Stimulated activated CD8-positive, alpha-beta memory T cell treated with anti-CD3 and anti-CD28 coated beads, Interleukin-2, amount 100 ng/mL, for 48 hours (primary cell): ENCODE results near the gene NPS.

Experiments
- DNase-seq, 2 donors: peaks; one replicate each; pipeline ENCODE4 v3.0.0-alpha.2; 2020; ENCODE audit warnings: low read depth in 2 of 2

The NPS gene, protein sequence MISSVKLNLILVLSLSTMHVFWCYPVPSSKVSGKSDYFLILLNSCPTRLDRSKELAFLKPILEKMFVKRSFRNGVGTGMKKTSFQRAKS

DNA sequence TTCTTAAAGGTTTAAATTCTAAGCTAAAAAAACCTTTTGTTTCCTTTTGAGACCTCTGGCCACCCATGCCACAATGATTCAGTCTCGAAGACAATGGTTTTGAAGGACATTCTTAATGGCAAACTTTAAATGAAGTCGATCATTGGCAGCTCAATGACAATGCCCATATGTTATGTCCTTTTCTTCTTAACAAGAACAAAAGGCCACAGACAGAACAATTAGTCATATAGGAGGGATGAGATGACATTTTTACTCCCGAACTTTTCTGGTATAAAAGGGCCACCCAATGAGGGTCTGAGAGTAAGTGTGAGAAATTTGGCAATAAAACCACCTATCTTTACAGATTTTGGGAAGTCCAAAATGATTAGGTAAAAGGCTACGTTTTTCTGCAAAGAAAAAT is at the start of gene NPS:
NPS (plus strand) TSS at position 301 of the 400 bp plus-strand sequence; CDS start at position 361, 60 bp downstream.
- no peak for DNase-seq

DNA sequence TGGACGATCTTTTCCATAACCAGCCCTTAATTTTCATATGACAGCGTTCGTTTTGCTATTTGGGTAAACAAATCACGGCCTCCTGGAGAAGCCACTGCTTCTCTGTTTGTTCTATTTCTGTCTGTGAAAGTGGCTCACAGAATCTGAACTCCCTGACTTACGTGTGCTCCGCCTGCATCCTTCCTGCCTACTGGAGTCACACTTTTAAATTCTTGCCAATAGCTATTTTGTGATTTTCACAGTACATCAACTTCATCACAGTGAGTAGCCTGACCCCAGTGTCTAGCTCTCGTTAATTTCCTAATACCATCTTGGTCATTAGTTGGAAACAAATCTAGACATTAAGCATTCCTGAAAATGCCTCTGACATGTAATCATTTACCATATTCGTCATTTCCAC is 49.0 kb upstream of the NPS start:
- DNase-seq, result no peak

DNA sequence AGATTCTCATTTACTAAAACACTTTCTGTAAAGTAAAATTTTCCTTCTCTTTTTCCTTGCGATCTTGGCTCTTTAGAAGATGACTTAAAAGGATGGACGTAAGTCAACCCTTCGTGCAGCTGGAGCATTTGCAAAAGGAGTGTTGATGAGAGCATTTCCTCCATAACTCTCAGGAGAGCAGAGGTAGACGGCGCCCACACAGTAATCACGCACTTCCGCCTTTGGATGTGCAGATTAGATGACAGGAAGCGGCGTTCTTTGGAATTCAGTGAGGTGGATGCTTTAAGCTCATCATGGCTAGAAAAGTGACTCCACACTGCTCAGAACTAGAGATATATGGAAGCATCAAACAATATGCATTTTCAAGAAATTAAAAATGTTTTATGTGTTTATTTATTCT is 43.0 kb upstream of the NPS start:
- DNase-seq, result no peak

DNA sequence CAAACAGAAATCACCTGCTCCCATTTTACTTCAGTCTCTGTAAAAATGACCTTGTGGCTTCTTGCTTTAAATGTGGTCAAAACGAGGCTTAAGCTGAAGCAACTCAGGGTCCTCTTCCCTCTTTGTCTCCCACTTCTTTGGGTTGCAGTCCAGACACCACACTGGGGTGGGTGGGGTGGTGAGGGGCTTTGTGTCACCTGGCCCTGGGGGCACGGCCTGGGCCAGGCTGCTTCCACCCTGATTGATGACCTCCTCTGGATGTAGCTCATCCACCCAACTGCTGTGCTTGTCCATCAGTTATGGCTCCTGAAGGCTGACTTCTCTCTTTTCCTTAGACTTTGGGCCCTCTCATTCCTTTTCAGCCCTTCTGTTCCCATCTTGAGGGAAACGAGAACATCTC is 26.8 kb upstream of the NPS start:
- DNase-seq, result no peak

DNA sequence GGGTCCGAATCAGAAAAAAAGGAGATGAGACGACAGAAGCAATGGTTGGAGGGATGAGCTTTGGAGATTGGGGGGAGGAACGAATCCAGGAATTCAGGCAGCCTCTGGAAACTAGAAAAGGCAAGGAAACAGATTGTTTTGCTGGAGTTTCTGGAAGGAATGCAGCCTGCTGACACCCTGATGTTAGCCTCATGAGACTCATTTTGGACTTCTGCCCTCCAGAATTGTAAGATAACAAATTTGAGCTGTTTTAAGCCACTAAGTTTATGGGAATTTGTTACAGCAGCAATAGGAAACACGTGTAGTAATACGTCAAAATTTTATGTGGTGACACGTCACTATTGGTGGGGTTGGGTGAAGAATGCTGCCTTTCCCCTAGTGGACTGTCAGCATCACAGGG is 25.6 kb upstream of the NPS start:
- no peak for DNase-seq

DNA sequence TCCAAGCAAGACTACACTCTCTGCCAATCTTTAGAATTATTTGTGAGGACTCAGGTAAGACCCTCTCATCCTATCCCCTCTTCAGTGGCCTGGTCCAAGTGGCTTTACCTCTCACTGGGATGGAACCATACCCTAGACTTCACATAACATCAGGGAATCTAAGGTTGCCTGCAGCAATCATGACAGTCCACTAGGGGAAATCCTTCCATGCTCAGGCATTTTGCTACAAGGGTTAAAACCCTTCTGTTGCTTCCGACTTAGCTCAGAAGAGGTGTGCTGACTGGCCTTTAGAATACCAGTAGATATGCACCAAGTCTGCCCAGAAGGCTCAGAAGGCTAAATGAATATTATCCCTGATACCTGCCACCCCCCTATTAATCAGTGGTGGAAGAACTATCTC is 24.9 kb upstream of the NPS start:
- no peak for DNase-seq

DNA sequence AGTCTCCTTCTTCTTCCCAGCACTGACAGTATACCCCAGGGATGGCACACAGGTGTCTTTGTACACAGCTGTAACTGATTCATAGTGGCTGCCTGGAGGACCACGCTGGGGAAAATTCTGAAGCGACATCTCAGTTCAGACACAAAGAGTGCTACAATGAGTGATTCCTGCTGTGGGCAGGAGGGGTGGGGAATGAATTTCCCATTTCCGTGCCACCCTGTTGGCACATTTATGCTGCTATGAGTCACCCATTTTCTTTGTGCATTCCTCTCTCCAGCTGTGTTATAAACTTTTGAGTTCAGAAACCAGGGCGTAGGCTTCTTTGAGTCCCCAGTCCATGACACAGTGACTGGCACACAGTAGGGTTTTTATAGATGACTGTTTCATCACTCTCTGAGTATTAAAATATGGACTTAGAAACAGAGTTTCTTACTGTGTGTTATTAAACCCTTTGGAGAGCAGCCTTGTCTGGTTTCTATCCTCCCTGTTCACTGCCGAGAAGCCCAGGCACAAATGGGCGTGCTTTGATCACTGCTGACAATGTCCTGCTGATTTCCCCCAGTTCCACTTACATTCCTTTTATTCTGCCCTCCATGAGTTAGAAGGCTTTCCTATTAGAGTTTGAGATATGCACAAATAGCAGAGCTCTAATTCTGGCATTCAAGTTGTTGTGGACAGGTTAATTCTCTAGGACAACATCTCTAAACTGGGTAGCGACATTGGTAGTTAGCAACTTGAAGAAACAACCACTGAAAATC is 24.0 kb upstream of the NPS start:
- no peak for DNase-seq

DNA sequence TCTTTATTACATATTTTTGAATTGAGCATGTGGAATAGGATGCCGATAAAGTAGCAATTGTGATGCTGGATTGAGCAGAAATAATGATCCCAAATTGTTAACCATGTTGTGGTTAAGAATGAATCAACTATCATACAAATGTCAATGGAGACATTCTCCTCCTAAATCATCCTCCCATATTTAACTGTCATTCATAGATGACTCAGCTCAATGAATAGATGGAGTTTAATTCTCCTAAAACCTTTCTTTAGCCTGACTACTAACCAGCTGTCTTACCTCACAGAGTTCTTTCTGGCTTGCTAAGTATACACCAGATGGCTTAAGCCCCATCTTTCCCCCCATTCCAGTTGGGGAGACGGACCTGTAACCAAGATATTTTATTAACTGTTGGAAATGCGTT is 23.4 kb upstream of the NPS start:
- DNase-seq, result no peak

DNA sequence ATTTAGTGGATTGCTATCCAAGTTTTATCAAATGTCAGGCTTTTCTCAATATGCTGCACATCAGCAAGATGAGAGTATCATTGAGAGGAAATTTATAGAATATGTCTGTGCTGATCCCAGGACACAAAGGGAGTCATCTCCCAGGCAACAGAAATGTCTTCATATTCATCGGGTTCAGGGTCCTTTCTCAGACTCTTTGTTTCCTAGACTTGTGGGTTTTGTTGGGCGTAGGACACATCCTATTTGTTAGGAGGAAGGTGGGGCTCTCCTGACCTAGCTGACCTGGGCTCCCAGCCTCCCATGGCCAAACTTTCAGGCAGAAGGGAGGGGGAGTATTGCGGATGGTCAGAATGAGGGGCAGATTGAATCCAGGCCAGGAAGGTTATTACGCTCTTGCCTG is 22.9 kb upstream of the NPS start:
- DNase-seq, result no peak

DNA sequence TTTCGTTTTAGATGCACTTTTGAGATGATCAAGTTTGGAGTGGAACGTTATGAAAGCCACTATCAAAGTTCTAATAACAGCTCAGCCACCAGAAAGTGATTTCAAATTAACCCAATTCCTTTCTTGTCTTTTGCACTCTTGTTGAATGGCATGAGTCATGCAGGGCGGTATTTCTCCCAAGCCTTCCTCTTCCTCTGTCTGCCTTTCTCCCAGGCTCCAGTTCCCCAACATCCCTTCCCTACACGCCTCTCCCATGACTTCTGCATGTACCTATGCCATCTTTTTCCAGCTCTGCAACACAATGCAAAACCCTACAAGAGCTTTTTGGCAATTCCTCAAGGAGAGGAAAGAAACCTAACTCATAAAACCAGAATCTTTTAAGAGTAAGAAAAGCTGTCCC is 21.8 kb upstream of the NPS start:
- no peak for DNase-seq

DNA sequence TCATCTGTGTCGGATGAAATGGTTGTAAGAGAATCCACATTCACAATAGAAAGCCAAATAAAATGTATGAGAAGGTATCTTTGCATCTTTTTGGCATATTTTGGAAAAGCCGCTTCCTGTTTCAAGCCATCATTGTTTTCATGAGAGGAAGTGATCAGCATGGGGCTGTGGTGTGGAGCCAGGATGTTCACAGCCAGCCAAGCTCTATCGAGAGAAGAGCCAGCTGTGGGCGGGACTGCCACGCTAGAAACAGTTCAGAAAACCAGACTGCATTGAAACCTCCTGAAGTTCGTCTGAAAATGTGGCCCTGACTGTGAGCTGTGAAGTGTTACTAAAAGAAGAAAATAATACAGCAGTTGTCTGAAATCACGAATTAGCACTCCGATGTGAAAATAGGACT is 21.2 kb upstream of the NPS start:
- no peak for DNase-seq

DNA sequence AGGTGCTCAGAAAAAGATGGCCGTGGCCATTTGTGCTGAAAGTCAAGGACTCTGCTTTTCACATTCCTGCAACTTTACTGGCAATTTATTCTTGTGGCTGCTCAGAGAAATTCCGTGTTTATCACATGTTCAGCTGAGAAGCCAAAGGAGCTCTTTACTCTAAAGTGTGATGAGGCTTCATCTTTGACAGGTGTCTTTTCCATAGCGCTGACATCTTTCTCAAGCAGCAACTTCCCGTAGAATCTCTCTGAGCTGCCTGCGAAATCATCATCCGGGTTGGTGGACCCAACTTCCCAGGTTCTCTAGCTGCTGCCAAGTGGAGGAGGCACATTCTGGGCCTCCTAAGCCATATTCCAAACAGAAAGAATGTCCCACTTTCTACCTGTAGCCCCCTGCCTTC is 16.9 kb upstream of the NPS start:
- DNase-seq, result no peak

DNA sequence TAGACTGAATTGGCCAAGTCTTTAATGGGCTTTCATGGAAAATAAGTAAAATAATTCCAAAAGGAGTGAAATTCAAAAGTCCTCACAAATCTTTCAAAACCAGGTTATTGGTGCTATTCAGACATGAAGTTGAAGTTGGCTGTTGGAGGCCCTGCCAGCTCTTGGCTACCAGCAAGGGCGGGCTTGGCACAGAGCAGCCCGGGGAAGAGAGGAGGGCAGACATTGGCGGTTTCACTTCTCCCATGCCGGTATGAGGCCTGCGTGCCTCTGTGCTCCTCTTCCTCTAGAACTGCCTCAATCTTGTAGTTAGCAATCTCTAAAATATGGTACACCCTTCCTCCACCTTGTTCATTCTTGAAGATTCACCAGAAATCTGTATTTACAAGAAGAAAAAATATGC is 16.4 kb upstream of the NPS start:
- no peak for DNase-seq

DNA sequence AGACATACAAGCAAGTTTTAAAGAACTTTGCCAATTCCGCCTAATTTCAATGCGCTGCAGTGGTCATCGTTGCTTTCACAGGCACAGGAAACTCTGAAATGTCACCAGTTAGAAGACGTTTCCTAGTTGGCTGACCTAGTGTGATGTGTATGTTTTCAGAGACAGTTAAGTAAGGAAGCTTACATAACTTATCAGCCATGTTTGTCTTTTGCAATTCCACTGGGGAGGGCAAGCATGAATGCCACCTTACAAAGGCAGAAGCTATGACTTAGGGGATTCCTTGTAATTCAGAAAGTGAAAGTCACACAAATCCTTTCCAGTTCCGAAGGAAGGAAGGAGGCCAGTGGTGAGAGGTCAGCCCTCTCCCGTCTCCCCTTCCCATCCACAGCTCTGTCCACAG is 15.0 kb upstream of the NPS start:
- no peak for DNase-seq

DNA sequence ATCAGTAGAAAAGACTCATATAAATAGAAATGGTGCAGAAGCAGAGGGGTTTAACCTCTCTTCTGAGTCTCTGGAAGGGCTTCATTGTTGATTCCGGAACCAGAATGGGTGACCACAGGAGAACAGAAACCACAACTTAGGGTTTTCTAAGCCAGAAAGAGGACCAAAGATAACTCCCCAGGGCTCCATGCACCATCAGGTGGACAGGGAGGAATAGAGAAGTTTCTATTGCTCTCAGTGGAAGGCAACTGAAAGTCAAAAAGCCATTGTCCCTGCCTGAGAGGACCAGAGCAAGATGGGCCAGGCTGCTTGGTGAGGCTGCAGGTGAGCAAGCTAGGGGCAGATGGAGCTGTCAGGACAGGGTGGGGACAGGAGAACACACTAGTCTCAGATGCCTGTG is 14.6 kb upstream of the NPS start:
- no peak for DNase-seq

DNA sequence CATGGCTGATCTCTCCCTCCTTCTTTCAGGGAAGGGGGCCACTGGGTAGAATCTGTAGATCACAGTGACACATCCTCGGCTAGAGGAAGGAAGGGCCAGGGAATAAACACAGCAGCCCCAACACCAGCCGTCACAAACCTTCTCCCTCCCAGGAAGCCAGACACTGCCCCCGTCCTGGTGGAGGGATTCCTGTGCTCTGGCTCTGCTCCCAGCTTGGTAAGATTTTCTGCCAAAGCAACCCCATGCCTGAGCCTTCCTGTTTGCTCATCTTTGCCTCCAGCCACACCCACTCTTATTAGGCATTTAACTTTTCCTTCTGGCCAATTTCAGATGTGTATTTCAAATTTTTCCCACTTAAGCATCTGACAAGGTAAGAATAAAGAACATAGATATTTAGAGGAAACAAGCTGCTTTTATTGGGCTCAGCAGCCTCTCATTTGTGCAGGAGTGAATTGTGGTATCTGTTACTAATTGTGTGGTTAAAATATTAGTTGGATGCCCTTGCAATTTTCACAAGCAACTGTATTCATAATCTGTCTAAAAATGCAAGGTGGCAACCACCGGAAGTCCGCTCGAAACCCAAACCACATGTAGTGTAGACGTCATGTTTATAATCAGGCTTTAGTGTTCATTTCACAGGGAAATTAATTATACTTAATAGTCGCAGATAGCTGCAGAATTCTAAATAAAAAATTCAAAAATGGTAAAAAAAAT is 13.2 kb upstream of the NPS start:
- DNase-seq, result no peak

DNA sequence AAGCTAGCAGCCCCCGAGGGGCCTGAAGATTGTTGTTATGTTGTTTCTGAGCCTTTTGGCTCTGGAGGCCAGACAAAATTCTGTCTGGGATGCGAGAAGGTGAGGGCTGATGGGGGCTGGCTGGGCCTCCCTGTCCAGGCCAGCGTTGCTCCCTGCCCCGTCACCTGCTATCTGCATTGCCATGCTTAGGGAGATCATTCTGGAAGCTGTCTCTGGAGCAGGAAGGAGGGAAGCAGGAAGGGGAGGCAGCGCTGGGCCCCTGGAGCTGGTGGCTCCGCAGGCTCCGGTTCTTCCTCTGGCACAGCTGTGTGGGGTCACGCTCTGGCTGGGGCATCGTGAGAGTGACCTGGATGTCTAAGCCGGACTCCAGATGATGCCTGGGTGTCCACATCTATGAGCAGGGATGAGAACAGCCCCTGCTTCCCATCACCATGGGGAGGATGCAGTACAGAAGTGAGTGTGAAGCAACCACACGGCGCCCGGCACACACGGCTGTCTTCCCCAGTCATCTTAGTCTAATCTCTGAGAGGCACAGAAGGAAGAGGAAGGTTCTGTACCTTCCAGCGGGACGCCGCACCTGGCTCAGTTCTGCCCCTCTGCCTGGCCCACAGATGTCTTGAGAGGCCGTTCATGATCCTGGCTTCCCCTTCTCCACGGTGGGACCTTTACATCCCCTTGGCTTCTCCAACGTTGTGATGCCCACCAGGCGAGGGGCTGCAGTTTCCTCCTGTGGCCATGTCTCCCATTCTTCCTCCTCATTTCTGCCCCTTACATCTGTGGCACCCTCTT is 11.9 kb upstream of the NPS start:
- no peak for DNase-seq

DNA sequence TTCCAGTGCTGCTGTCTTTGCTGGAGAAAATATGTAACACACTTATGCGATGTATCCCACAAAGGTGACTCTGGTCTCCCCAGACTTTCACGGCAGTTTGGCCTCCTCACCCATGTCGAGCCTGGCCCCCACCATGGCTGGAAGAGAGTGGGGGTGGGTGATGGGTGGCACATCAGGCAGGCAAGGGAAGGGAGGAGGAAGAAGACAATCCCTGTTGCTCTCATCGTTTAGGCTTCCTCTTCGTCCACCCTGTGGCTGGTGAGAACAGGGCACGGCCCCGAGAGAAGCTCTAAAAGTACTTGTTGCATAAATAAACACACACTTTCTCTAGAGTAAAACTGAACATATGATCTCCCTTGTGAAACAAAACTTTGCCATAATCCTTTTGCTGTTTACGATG is 11.2 kb upstream of the NPS start:
- DNase-seq, result no peak

DNA sequence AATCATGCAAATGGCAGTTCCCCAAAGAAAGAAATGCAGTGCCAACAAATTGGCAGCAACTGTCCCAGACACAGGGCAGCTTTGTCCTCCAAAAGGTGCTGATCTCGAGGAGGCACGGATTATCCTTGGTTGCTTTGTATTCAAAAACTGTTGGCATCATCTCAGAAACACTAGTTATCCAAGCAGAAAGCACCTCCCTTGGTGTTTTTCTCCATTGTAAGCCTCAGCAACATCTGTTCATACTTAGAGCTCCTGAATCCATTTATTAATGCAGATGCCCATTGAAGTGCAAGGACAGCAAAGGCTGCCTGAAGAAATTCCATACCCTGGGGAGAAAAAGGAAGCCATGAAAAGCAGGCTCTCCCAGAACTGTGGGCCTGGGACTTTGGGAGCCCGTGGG is 1.1 kb upstream of the NPS start:
- no peak for DNase-seq

DNA sequence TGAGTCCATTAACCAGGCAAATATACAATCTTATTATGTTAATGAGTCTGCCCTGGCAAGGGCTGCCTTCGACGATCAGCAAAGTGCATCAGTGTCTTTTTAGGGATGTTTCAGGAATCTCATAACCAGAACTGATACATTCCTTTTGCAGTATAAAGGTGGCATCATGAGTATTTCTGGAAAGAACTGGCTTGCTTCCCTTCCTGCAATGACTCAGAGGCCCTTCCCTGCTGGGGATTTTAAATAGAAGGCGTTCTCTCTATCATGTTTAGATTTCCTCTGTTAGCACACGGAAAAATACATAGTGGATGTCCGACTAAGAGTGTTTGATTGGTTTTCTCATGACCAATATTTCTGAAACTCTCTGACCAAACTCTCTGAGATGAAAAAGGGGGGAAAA is 1.8 kb downstream of the NPS start:
- DNase-seq, result no peak

DNA sequence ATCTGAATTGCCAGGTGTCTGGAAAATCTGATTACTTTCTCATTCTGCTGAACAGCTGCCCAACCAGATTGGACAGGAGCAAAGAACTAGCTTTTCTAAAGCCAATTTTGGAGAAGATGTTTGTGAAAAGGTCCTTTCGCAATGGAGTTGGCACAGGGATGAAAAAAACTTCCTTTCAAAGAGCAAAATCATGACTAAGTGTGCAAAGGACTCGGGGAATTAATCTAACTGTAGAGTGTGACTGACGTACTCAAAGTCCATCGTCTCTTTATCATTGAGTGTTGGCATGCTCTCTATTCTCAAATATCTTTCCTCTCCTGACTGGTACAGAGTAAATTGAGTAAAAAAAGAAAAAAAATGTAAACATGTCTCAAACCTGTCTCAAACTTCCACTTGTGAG is 3.3 kb downstream of the NPS start:
- DNase-seq, result no peak

DNA sequence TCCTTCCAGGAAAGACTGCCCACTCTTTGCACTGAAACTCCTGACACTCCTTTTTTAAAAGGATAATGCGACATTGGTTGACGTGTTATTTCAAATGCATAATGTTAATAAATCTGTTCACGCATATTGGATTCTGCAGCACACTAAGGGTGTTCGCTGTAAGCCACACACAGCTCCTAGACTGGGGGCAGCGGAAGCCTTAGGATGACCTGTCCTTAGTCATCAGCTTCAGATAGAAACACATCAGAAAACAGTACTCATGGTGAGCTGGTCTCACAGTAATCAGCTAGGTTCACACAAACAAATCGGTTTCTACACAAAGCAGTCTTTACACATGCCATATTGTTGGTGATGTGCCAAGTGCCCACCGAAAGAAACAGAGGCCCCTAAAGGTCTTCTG is 4.3 kb downstream of the NPS start:
- DNase-seq, result no peak

DNA sequence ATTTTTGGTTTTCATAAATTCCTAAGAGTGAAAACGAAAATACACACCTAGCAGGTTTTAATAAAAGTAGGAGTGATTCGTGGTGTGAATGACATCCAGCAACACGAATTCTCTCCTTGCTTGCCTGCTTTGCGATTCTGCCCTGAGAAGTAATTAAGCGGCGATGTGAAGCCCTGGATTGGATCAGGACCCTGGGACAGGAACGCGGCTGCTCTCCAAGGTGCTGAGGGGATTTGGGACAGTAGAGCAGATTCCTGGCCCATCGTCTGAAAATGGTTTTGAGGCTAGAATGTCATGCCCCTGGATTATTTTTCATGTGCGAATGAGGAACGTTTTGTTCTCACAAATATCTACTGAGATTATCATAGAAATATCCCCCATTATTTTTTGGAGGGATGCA is 7.8 kb downstream of the NPS start:
- DNase-seq, result no peak
